Activated CD8-positive, alpha-beta memory T cell treated with anti-CD3 and anti-CD28 coated beads, Interleukin-2, amount 10 ng/mL, durations not matched to agents 7 days and 5 days (primary cell): Measurements from ENCODE around the gene GPC6. TPM values are rescaled to one million over a fixed set of nuclear protein-coding genes. Genes with fewer than 3 reads are reported as not detected.

Experiments used
- ATAC-seq: fragments of 150-1000 bp; cut with Tn5 transposase; one replicate; pipeline ENCODE4 v1.10.0; 2021; ENCODE audit warnings: moderate library complexity
- CTCF ChIA-PET: fragments of 350-600 bp; sonication (Branson Sonifier 250); formaldehyde crosslinking; loops from one replicate; lab custom pipeline; 2021; ENCODE audit warnings: antibody characterized with exemption; lab: Charles Lee
- DNase-seq: peaks from one replicate; pipeline ENCODE4 v3.0.0-alpha.2; 2020
- H3K27ac Mint-ChIP-seq: one replicate; pipeline ENCODE4 v1.8.0; 2021; ENCODE audit warnings: mild to moderate bottlenecking, mixed read lengths
- H3K27me3 Mint-ChIP-seq: one replicate; pipeline ENCODE4 v1.8.0; 2021; ENCODE audit warnings: mixed read lengths
- H3K36me3 Mint-ChIP-seq: one replicate; pipeline ENCODE4 v1.8.0; 2021; ENCODE audit warnings: mild to moderate bottlenecking, mixed read lengths
- H3K4me1 Mint-ChIP-seq: one replicate; pipeline ENCODE4 v1.8.0; 2021; ENCODE audit warnings: mixed read lengths
- H3K4me3 Mint-ChIP-seq: one replicate; pipeline ENCODE4 v1.8.0; 2021; ENCODE audit warnings: mild to moderate bottlenecking, moderate library complexity, mixed read lengths
- H3K9me3 Mint-ChIP-seq: one replicate; pipeline ENCODE4 v1.8.0; 2022; ENCODE audit warnings: low read depth, mixed read lengths
- total RNA-seq, 2 experiments: library from RNA; stranded (reverse); gene quantifications; one replicate each; pipeline ENCODE4 v1.2.3, GENCODE V29; 2021

GPC6 gene
- total RNA-seq, 2 experiments from 2014 or later = not detected

DNA sequence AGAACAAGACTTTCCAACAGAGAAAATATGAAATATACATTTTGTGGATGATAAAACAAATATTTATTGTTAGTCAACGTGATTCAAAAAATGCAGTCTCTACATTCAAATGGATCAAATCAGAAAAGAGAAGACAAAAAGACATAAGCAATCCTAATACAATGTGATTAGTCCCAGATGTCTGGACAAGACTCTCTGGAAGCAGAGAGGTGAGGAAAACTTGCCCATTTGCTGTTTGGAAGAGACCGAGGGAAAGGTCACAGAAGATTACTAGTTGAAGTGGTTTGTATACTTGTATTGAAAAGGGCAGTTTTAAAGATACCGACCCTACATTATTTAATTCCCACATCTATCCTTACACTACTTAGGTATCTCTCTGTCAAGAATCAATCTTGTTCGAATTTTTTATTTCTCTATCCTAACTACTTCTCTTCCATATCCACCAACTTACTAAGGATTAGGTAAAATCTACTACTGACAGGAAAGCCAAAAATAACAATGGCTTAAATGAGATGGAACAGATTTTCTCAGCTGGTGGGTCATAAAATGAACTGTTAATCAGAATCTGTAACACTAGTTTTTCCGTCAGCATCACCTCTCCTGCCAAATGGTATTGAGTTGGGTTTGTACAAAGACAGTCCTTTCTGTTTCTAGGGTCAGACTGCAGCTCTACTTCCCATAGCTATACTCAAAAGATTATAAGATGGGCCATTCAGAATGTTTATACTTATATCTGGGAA lies 755.7 kb downstream of the GPC6 start:
- H3K36me3 Mint-ChIP-seq = no peaks in the 10 kb centered on the region
- H3K9me3 Mint-ChIP-seq = no peaks in the 10 kb centered on the region
- H3K27me3 Mint-ChIP-seq = no peaks in the 10 kb centered on the region
- no peak overlapping the region for H3K27ac Mint-ChIP-seq
- no peak for DNase-seq
- no peak overlapping the region for H3K4me3 Mint-ChIP-seq
- CTCF ChIA-PET = no interaction called here
- no peaks in the 10 kb centered on the region for H3K4me1 Mint-ChIP-seq
- no peak for ATAC-seq

- ATAC-seq (no peak), DNase-seq (no peak)
- Mint-ChIP-seq H3K9me3 (no peaks in the 10 kb centered on the region), H3K27me3 (peaks cover 3% of the 10 kb centered on the region), H3K4me3 (no peak overlapping the region), H3K27ac (no peak overlapping the region), H3K36me3 (no peaks in the 10 kb centered on the region), H3K4me1 (no peaks in the 10 kb centered on the region)
- CTCF ChIA-PET = no interaction called here
These were observed 757.4 kb downstream of the GPC6 start for GRCh38 chr13:93984052-93984451.

DNA sequence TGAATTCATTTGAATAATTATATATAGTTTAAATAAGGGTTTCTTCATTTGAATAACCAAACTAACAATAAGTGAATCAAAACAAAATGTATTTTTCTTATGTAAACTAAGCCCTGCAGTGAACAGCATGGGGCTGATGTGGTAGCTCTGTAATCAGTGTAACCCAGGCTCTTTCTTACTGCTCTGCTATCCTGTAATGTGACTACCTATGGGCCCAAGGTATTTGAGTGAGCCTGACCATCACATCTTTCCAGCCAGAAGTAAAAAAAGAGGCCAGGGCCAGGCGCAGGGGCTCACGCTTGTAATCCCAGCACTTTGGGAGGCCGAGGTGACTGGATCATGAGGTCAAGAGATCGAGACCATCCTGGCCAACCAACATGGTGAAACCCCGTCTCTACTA lies 758.3 kb downstream of the GPC6 start:
- CTCF ChIA-PET = no interaction called here
- H3K27ac Mint-ChIP-seq = no peak overlapping the region
- H3K27me3 Mint-ChIP-seq = peaks cover 3% of the 10 kb centered on the region
- no peaks in the 10 kb centered on the region for H3K4me1 Mint-ChIP-seq
- no peak for DNase-seq
- no peak for ATAC-seq
- no peak overlapping the region for H3K4me3 Mint-ChIP-seq
- no peaks in the 10 kb centered on the region for H3K9me3 Mint-ChIP-seq
- no peaks in the 10 kb centered on the region for H3K36me3 Mint-ChIP-seq

DNA sequence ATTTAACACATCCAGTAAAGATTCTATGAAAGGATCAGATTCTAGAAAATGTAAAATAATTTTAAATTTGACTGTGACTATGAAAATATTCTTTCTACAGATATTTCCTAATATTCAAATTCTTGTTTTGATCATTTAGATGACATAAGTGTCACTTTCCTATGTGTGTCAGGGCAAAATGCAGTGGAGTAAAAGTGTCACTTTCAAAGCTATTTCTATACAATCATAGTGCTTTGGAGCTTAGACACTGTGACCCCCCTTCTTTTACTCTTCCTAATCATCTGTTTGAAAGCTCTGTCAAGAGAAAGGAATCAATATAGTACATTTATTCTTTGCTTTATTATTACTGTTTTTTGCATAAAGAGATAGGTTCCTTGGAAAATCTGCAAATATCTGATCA lies 760.9 kb downstream of the GPC6 start:
- H3K36me3 Mint-ChIP-seq = no peaks in the 10 kb centered on the region
- H3K9me3 Mint-ChIP-seq = no peaks in the 10 kb centered on the region
- ATAC-seq (no peak), DNase-seq (no peak)
- no peak overlapping the region for H3K27ac Mint-ChIP-seq
- peaks cover 3% of the 10 kb centered on the region for H3K27me3 Mint-ChIP-seq
- H3K4me3 Mint-ChIP-seq = no peak overlapping the region
- H3K4me1 Mint-ChIP-seq = no peaks in the 10 kb centered on the region
- CTCF ChIA-PET = no interaction called here

- Mint-ChIP-seq H3K4me3 (no peak overlapping the region), H3K9me3 (no peaks in the 10 kb centered on the region), H3K27ac (no peak overlapping the region), H3K27me3 (peaks cover 3% of the 10 kb centered on the region), H3K36me3 (no peaks in the 10 kb centered on the region), H3K4me1 (no peaks in the 10 kb centered on the region)
- CTCF ChIA-PET = no interaction called here
- ATAC-seq (no peak), DNase-seq (no peak)
These were observed 765.0 kb downstream of the GPC6 start for GRCh38 chr13:93991569-93991968.

GRCh38 chr13:93996481-93996880 lies 769.9 kb downstream of the GPC6 start:
- Mint-ChIP-seq H3K36me3 (no peaks in the 10 kb centered on the region), H3K9me3 (no peaks in the 10 kb centered on the region), H3K4me3 (no peak overlapping the region), H3K27ac (no peak overlapping the region), H3K27me3 (no peaks in the 10 kb centered on the region), H3K4me1 (no peaks in the 10 kb centered on the region)
- DNase-seq (no peak), ATAC-seq (no peak)
- CTCF ChIA-PET = no interaction called here

DNA sequence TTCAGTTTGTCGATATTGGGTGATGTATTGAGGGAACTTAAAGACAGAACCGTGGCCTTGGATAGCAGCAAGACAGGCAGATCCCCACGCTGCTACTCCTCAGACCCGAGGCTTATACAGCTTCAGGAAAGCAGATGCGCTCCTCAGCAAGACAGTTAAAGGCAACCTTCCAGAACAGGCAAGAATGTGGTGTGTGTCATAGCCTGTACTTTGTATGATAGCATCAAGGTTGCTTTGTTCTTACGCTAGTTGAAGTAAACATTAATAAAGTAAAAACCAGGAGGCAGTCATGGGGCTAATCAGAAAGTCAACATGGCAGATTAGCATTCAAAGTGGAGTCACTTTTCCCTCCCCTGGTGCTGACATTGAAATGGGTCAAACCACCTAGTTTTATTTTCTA lies 779.7 kb downstream of the GPC6 start:
- H3K4me1 Mint-ChIP-seq = no peaks in the 10 kb centered on the region
- ATAC-seq = no peak
- H3K27ac Mint-ChIP-seq = no peak overlapping the region
- CTCF ChIA-PET = no interaction called here
- no peaks in the 10 kb centered on the region for H3K36me3 Mint-ChIP-seq
- no peak overlapping the region for H3K4me3 Mint-ChIP-seq
- no peaks in the 10 kb centered on the region for H3K9me3 Mint-ChIP-seq
- H3K27me3 Mint-ChIP-seq = no peaks in the 10 kb centered on the region
- DNase-seq = no peak

DNA sequence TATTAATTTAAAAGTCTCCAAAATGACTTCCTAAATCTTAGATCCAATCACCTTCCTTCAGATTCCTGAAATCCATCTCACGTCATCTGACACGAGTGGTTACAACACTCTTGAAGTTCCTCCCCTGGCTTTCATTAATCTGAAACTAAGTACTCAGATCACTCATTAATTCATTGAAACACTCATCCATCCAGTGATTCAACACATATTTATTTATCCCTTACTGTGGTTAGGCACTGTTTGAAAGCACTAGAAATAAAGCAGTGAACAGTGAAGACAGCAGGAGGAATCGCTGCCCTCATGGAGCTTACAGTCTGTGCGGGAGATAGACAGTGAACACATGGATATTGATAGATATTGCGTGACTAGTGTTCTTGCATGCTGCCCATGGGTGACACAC lies 780.5 kb downstream of the GPC6 start:
- Mint-ChIP-seq H3K4me1 (no peaks in the 10 kb centered on the region), H3K27me3 (no peaks in the 10 kb centered on the region), H3K27ac (no peak overlapping the region), H3K36me3 (no peaks in the 10 kb centered on the region), H3K9me3 (no peaks in the 10 kb centered on the region), H3K4me3 (no peak overlapping the region)
- ATAC-seq (no peak), DNase-seq (no peak)
- CTCF ChIA-PET = no interaction called here

DNA sequence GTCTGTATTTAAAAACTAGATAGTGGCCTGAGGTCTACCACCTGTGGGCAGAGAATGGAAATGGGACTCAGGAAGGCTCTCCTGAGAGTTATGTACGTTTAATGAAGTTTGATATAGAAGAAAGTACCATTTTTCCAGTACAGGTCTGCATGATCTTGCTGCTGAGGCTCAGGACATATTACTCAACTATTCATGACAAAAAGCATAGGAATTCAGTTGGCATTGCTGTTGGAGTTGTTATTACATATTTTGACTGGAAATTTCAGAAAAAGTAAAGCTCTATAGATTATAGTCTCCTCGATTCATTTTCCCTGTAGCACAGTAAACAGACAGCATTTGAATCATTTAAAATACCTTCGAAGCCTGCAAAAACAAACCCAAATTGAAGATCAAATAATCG lies 783.1 kb downstream of the GPC6 start:
- CTCF ChIA-PET = no interaction called here
- no peaks in the 10 kb centered on the region for H3K4me1 Mint-ChIP-seq
- H3K4me3 Mint-ChIP-seq = no peak overlapping the region
- DNase-seq (no peak), ATAC-seq (no peak)
- H3K27ac Mint-ChIP-seq = no peak overlapping the region
- no peaks in the 10 kb centered on the region for H3K27me3 Mint-ChIP-seq
- no peaks in the 10 kb centered on the region for H3K9me3 Mint-ChIP-seq
- no peaks in the 10 kb centered on the region for H3K36me3 Mint-ChIP-seq

GRCh38 chr13:94014461-94014860 lies 787.9 kb downstream of the GPC6 start:
- no peaks in the 10 kb centered on the region for H3K36me3 Mint-ChIP-seq
- CTCF ChIA-PET = no interaction called here
- no peak overlapping the region for H3K27ac Mint-ChIP-seq
- no peak for DNase-seq
- H3K9me3 Mint-ChIP-seq = no peaks in the 10 kb centered on the region
- ATAC-seq = no peak
- no peaks in the 10 kb centered on the region for H3K4me1 Mint-ChIP-seq
- H3K4me3 Mint-ChIP-seq = no peak overlapping the region
- H3K27me3 Mint-ChIP-seq = no peaks in the 10 kb centered on the region

DNA sequence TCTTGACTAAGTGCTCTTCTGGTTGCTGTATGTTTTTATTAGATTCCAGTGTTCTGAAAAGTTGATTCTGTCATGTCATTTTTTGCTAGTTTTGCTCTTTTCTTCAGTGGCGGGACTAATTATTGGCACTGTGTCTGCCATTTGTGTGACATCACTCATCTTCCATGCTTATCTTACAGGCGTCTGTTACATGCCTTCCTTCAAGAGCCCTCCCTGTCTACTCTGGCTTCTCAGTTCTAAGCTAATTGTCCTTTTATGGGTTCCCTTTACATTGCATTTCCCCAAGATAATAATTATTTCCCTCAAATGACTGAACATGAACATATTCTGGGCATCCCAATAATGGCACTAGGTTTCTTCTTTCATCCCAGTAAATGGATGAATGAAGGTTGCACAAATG lies 793.8 kb downstream of the GPC6 start:
- ATAC-seq = no peak
- CTCF ChIA-PET = no interaction called here
- DNase-seq = no peak
- H3K27me3 Mint-ChIP-seq = no peaks in the 10 kb centered on the region
- no peaks in the 10 kb centered on the region for H3K36me3 Mint-ChIP-seq
- H3K9me3 Mint-ChIP-seq = no peaks in the 10 kb centered on the region
- H3K4me1 Mint-ChIP-seq = no peaks in the 10 kb centered on the region
- no peak overlapping the region for H3K4me3 Mint-ChIP-seq
- H3K27ac Mint-ChIP-seq = no peak overlapping the region

- H3K4me1 Mint-ChIP-seq = no peaks in the 10 kb centered on the region
- CTCF ChIA-PET = no interaction called here
- ATAC-seq = no peak
These were observed 794.2 kb downstream of the GPC6 start for GRCh38 chr13:94020833-94021232.

DNA sequence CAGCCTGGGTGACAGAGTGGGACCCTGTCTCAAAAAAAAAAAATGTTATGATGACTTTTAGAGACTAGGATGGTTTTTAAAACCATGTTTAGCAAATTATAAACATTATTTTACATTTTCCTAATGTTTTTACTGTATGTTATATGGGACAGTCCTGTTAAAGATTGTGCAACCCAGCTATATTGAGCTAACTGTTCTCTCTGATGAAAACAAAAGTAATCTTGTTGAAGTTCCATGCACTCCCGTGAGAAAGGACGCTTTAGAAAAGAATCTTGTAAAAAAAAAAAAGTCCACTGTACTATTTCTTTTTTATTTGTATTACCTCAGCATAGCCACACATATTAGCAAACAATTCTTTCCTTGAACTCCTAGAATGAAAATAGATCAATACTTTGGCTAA lies 801.6 kb downstream of the GPC6 start:
- DNase-seq = no peak
- no peak for ATAC-seq
- H3K9me3 Mint-ChIP-seq = no peaks in the 10 kb centered on the region
- no peaks in the 10 kb centered on the region for H3K36me3 Mint-ChIP-seq
- CTCF ChIA-PET = no interaction called here
- no peak overlapping the region for H3K27ac Mint-ChIP-seq
- no peak overlapping the region for H3K4me3 Mint-ChIP-seq
- no peaks in the 10 kb centered on the region for H3K27me3 Mint-ChIP-seq
- no peaks in the 10 kb centered on the region for H3K4me1 Mint-ChIP-seq

More at GRCh38 chr13:94020833-94021232, 794.2 kb downstream of the GPC6 start:
- H3K9me3 Mint-ChIP-seq = no peaks in the 10 kb centered on the region
- H3K27ac Mint-ChIP-seq = no peak overlapping the region
- H3K36me3 Mint-ChIP-seq = no peaks in the 10 kb centered on the region
- H3K4me3 Mint-ChIP-seq = no peak overlapping the region
- H3K27me3 Mint-ChIP-seq = no peaks in the 10 kb centered on the region
- no peak for DNase-seq

DNA sequence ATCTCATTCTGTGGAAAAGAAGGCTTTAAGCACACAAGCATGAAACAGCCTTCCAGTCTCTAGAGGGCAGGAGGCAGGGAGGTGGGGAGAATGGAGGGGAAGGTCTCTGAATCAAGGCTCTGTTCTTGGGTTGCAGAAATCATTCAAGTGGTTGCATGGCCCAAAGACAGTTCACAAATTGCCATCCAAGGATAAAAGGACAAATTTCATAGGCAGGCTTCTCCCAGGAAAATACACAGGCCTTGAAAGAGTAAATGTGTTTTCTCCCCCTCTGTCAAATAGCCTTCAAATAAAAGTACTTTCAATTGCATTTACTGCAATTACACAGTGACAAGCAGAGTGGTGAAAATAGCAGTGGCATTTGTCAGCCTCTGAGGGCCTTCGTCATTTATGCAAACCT lies 802.0 kb downstream of the GPC6 start:
- Mint-ChIP-seq H3K4me3 (no peak overlapping the region), H3K27ac (no peak overlapping the region), H3K27me3 (no peaks in the 10 kb centered on the region), H3K36me3 (no peaks in the 10 kb centered on the region), H3K4me1 (no peaks in the 10 kb centered on the region), H3K9me3 (no peaks in the 10 kb centered on the region)
- no peak for ATAC-seq
- CTCF ChIA-PET = no interaction called here
- no peak for DNase-seq
